LNCAP (cell line): ENCODE data around the gene VARS2.

Experiments used
- TF ChIP-seq, protein P1 (sequence below): fragments of 450-650 bp; IDR thresholded peaks from 2 replicates; pipeline ENCODE4 v1.5.1; 2017; ENCODE audit warnings: mild to moderate bottlenecking

The VARS2 gene

DNA sequence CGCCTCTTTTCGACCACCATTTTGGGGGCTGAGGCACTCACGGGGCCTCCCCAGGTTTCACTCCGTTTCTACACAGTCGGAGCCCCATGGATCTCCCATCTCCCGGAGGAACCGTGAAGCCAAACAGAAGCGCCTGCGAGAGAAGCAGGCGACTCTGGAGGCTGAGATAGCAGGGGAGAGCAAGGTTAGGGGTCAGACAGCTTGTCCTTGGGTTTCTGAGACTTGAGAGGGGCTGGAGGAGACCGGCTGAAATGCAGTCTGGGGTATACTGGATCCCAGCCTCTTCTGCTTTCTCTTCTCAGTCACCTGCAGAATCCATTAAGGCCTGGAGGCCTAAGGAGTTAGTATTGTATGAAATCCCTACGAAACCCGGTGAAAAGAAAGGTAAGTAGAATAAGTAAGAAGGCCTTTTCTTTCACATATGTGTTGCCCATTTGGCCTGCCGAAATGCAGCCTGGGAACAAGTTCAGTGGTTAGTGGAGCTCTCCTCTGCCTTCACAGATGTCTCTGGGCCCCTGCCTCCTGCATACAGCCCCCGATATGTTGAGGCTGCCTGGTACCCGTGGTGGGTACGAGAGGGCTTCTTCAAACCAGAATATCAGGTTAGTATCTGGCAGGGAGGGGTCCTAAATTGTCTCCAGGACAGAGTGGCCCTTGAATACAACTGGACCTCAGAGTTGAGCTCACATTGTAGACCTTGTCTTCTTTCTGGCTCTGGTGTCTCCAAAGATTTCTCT lies 984 bp downstream of the VARS2 start:
- TF ChIP-seq, protein P1, sequence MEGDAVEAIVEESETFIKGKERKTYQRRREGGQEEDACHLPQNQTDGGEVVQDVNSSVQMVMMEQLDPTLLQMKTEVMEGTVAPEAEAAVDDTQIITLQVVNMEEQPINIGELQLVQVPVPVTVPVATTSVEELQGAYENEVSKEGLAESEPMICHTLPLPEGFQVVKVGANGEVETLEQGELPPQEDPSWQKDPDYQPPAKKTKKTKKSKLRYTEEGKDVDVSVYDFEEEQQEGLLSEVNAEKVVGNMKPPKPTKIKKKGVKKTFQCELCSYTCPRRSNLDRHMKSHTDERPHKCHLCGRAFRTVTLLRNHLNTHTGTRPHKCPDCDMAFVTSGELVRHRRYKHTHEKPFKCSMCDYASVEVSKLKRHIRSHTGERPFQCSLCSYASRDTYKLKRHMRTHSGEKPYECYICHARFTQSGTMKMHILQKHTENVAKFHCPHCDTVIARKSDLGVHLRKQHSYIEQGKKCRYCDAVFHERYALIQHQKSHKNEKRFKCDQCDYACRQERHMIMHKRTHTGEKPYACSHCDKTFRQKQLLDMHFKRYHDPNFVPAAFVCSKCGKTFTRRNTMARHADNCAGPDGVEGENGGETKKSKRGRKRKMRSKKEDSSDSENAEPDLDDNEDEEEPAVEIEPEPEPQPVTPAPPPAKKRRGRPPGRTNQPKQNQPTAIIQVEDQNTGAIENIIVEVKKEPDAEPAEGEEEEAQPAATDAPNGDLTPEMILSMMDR = no peak

DNA sequence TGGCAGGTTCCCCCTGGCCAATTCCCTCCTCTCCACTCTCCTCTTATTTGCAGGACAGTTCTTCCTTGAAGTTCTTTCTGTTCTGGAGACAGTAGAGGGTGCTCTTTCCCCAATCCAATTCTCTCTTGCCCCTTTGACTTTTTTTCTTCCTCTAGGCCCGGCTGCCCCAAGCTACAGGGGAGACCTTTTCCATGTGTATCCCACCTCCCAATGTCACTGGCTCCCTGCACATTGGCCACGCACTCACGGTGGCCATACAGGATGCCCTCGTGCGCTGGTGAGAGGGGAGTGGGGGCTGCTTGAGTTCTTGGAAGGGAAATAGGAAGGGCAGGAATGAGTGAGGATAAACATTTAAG lies 1.5 kb downstream of the VARS2 start:
- TF ChIP-seq, protein P1 = peak; percentile 62

DNA sequence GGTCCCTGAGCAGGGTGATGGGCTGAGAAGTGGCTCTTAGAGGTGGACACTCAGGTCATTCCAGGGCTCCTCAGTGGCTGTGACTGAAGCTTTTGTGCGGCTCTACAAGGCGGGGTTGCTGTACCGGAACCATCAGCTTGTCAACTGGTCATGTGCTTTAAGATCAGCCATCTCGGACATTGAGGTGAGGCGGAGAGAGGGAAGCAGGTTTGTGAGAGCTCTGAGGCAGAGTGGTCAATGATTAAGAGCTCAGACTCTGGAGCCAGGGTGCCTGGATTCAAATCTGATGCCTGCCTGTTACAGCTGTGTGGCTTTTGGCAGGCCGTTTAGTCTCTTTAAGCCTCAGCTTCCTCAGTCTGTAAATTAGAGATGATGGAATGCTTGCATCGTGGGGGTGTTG lies 3.0 kb downstream of the VARS2 start:
- TF ChIP-seq, protein P1 = no peak

DNA sequence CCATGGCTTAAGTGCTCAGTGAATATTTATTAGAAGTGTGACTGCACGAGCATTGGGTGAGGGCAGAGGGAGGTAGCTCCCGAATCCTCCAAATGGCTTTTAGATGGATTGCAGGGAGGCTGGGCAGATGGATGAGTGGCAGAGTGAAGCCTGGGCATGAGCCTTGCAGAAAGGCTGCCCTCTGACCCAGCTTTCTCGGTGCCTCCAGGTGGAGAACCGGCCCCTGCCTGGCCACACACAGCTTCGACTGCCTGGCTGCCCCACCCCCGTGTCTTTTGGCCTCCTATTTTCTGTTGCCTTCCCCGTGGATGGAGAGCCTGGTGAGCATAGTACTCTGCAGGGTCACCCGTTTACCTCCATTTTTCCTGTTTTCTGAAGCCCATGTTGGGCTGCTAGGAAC lies 3.4 kb downstream of the VARS2 start:
- TF ChIP-seq, protein P1 = no peak

DNA sequence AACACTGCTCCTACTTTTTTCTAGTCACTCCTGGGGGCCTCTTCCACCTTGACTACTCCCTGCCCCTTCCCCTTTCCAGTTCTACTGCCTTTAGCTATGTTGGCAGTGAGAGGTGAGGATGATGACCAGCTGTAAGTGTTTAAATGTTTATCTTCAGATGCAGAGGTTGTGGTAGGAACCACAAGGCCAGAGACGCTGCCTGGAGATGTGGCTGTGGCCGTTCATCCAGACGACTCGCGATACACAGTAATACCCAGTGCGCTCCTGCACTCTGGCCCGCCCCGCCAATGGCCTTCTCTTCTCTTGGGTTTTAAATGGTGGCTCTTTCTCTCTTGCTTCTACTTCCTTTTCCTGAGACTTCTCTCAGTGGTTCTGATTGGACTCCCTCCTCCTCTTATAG lies 4.6 kb downstream of the VARS2 start:
- TF ChIP-seq, protein P1 = no peak

DNA sequence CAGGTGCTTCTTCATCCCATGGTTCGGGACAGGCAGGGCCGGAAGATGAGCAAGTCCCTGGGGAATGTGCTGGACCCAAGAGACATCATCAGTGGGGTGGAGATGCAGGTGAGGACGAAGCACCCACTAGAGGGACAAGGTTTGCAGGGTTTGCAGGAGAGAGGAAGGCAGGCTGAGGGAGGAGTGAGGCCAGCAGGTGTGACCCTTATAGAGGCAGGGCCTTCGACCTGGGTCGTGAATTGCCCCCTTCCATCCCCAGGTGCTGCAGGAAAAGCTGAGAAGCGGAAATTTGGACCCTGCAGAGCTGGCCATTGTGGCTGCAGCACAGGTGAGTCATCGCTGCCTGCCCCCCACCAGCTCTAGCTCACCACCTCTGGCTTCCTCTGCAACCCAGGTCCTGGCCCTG lies 8.4 kb downstream of the VARS2 start:
- TF ChIP-seq, protein P1 = no peak

DNA sequence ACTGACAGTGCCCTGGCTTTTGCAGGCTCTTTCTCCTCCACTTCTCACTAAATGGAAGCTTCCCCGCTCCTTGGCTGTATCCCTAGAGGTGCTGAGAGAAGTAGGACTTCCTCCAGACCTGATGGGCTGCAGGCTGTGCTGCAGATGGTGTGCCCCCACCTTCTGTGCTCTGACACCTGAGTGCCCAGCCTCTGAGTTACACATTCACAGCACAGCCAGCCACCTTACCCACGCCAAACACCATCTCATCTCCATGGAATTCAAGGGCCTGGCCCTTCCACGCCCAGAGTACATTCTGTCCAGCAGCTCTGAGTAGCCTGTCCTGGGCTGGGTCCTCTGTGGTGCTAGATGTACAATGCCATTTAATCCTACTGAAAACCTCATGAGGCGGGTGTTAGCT lies 12.6 kb downstream of the VARS2 start:
- TF ChIP-seq, protein P1 = no peak

DNA sequence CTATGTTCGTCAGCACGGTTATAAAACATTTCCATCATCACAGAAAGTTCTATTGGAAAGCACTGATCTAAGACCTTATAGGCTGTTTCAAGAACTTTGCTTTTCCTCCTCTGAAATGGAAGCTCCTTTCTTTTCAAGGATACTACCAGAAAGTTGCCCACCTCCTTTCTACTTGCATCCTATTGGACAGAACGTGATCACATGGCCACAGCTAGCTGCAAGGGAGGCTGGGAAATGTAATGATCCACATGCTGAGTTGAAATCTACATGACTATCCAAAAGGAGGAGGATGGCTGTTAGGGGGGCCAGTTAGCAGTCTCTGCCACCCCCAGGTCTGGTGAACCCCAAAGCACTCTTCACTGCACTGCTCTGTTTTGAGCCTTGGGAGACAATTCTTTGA lies 14.6 kb downstream of the VARS2 start:
- TF ChIP-seq, protein P1 = no peak
